ENCODE results near the gene STMND1. TPM values are rescaled to one million over a fixed set of nuclear protein-coding genes. Genes with fewer than 3 reads are reported as not detected.

STMND1 gene
- total RNA-seq, 1 experiment from 2014 or later, result not detected

DNA sequence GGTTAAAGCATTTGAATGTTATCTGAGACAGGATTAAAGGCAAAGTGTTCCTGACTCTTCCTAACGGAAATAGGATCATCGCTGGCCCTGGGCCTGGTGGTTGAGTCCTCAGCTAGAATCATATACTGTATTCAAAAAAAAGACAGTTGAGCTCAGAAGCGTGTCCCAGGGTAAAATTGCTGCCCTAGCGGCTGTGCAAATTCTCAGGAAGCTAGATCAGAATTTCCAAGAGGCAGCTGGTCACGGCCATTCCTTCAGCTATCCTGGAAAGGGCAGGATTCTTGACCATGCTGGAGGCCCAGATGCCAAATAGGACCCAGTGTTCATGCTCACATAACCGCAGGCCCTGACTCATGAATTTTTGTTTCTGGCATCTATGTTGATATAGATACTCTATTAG is 67.4 kb downstream of the STMND1 start:
- WGBS (ENCODE audit: extremely low coverage, insufficient read length, low lambda C conversion rate), result no CpG with 5 or more reads among the region's 6 CpGs
- Histone ChIP-seq H3K27me3 (ENCODE audit: insufficient read depth, low read length) (no peaks in the 10 kb centered on the region), H3K4me2 (ENCODE audit: insufficient read depth, insufficient read length, low read length) (no peak overlapping the region)

More for the DNA sequence above, 67.4 kb downstream of the STMND1 start:
- Histone ChIP-seq H3K9me3 (ENCODE audit: control insufficient read depth, low read depth, low read length) (no peaks in the 10 kb centered on the region), H2BK5ac (ENCODE audit: insufficient read length, low read length) (no peak overlapping the region), H4K20me1 (ENCODE audit: control insufficient read depth, insufficient read depth, insufficient read length) (no peaks in the 10 kb centered on the region), H3K9ac (ENCODE audit: extremely low read depth, insufficient read length, low read length) (no peak overlapping the region), H3K4me1 (ENCODE audit: insufficient read depth, low read length) (no peaks in the 10 kb centered on the region), H2BK15ac (ENCODE audit: low read depth, low read length) (no peak overlapping the region), H4K8ac (replicated peaks; ENCODE audit: insufficient read length, low read depth, low read length) (no peak overlapping the region), H3K18ac (ENCODE audit: insufficient read length, low read depth, low read length) (no peak overlapping the region), H2BK120ac (ENCODE audit: low read depth, low read length, poor library complexity, severe bottlenecking) (no peak overlapping the region), H2BK20ac (ENCODE audit: low read depth, low read length, poor library complexity, severe bottlenecking) (no peak overlapping the region), H3K27ac (ENCODE audit: insufficient read length, low read depth, low read length) (no peak overlapping the region), H3K56ac (ENCODE audit: insufficient read length, low read depth, low read length) (no peak overlapping the region), H3K79me1 (ENCODE audit: insufficient read depth, low read depth, low read length, poor library complexity, severe bottlenecking) (no peaks in the 10 kb centered on the region), H3K14ac (ENCODE audit: insufficient read depth, low read length) (no peak overlapping the region), H2AFZ (ENCODE audit: low read length) (no peak overlapping the region), H3K23me2 (ENCODE audit: insufficient read length, low read depth, low read length, poor library complexity, severe bottlenecking) (no peaks in the 10 kb centered on the region), H2AK5ac (ENCODE audit: insufficient read length, low read length) (no peak overlapping the region), H3K79me2 (ENCODE audit: insufficient read depth, low read length) (no peaks in the 10 kb centered on the region), H3K23ac (ENCODE audit: insufficient read length, low read depth, low read length) (no peak overlapping the region), H3T11ph (ENCODE audit: low read length) (no peak overlapping the region), H2BK12ac (ENCODE audit: insufficient read length, low read depth, low read length) (no peak overlapping the region), H4K5ac (ENCODE audit: insufficient read length, low read depth, low read length) (no peak overlapping the region), H3K4ac (ENCODE audit: low read depth, low read length) (no peak overlapping the region), H4K91ac (ENCODE audit: insufficient read length, low read depth, low read length) (no peak overlapping the region)
- TF ChIP-seq, protein P1, sequence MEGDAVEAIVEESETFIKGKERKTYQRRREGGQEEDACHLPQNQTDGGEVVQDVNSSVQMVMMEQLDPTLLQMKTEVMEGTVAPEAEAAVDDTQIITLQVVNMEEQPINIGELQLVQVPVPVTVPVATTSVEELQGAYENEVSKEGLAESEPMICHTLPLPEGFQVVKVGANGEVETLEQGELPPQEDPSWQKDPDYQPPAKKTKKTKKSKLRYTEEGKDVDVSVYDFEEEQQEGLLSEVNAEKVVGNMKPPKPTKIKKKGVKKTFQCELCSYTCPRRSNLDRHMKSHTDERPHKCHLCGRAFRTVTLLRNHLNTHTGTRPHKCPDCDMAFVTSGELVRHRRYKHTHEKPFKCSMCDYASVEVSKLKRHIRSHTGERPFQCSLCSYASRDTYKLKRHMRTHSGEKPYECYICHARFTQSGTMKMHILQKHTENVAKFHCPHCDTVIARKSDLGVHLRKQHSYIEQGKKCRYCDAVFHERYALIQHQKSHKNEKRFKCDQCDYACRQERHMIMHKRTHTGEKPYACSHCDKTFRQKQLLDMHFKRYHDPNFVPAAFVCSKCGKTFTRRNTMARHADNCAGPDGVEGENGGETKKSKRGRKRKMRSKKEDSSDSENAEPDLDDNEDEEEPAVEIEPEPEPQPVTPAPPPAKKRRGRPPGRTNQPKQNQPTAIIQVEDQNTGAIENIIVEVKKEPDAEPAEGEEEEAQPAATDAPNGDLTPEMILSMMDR (conservative IDR thresholded peaks at IDR 0.05), result no peak
- Mint-ChIP-seq H3K9me3 (peaks cover 0 to 2% of the 10 kb centered on the region in 2 experiments; a peak in 3 of 5 replicates), H3K4me1 (peaks cover 7 to 8% of the 10 kb centered on the region in 2 experiments; a peak in 2 of 4 replicates), H3K27me3 (ENCODE audit: low read depth) (no peaks in the 10 kb centered on the region), H3K4me3 (no peak overlapping the region), H3K27ac (no peak overlapping the region), H3K36me3 (ENCODE audit: insufficient read depth in 1 of 3, low read depth in 3 of 3) (peaks cover 0 to 4% (median 2%) of the 10 kb centered on the region in 3 experiments; a peak in 1 of 7 replicates)
- DNase-seq, result no peak
